Gastroesophageal sphincter (tissue), 4 donors: ENCODE data around the gene RTKN. TPM values are rescaled to one million over a fixed set of nuclear protein-coding genes. Genes with fewer than 3 reads are reported as not detected.
"Not testable (repeated sequence)": the region's sequence is repeated elsewhere in the genome, so short reads cannot be mapped to it uniquely, and the experiment has no call there.

ENCODE experiments used
- ATAC-seq: fragments of 150-250 bp; one replicate; pipeline ENCODE4 v1.9.1; 2016; ENCODE audit warnings: mild to moderate bottlenecking, moderate library complexity
- H3K27ac ChIP-seq, 4 donors: fragments of 200-600 bp; sonication (generic) in 3 of 4; 1 replicate in 3 of 4; 2 replicates in 1 of 4; pipeline ENCODE4 v1.5.1; 2016 to 2019
- H3K27me3 ChIP-seq: fragments of 200-600 bp; sonication (generic); one replicate; pipeline ENCODE4 v1.5.1; 2019
- H3K36me3 ChIP-seq, 2 donors: fragments of 200-600 bp; sonication (generic); one replicate each; pipeline ENCODE4 v1.5.1; 2019; ENCODE audit warnings: control low read depth in 1 of 2
- H3K4me1 ChIP-seq, 3 donors: fragments of 200-600 bp; sonication (generic); 1 replicate in 2 of 3; 2 replicates in 1 of 3; pipeline ENCODE4 v1.5.1; 2016 to 2019; ENCODE audit warnings: control low read depth in 2 of 3
- H3K4me3 ChIP-seq, 2 donors: fragments of 200-600 bp; sonication (generic); one replicate each; pipeline ENCODE4 v1.5.1; 2019; ENCODE audit warnings: mild to moderate bottlenecking in 1 of 2, moderate library complexity in 1 of 2
- H3K9me3 ChIP-seq, 3 donors: fragments of 200-600 bp; sonication (generic); one replicate each; pipeline ENCODE4 v1.5.1; 2017 to 2019; ENCODE audit warnings: control low read depth in 2 of 3
- EP300 ChIP-seq: sonication (generic); formaldehyde crosslinking; IDR thresholded peaks from one replicate; pipeline ENCODE4 v1.6.1; 2017; ENCODE audit warnings: antibody characterized with exemption, mild to moderate bottlenecking
- POLR2A ChIP-seq, 2 donors: fragments of 450-650 bp; IDR thresholded peaks; one replicate each; pipeline ENCODE4 v1.6.1; 2017; ENCODE audit warnings: antibody characterized with exemption in 2 of 2, mild to moderate bottlenecking in 2 of 2, moderate library complexity in 1 of 2
- POLR2AphosphoS5 ChIP-seq: sonication (generic); formaldehyde crosslinking; IDR thresholded peaks from one replicate; pipeline ENCODE4 v1.6.1; 2017; ENCODE audit warnings: antibody characterized with exemption
- WGBS, 2 donors: methylation state at CpG; one replicate each; pipeline ENCODE4 v1.1.5; 2018; ENCODE audit warnings: low coverage in 1 of 2; 5-methylcytosine and 5-hydroxymethylcytosine counted together
- total RNA-seq, 4 donors: library from RNA; depleted of rRNA; stranded (reverse); fragments of >200 nt; gene quantifications; one replicate each; pipeline ENCODE4 v1.1.0, GENCODE V29; 2016
- TF ChIP-seq, protein P1 (sequence below), 4 experiments: fragments of 200-600 bp in 2 of 4; fragments of 450-650 bp in 2 of 4; sonication (generic) in 1 of 4; IDR thresholded peaks; one replicate each; pipeline ENCODE4 v1.5.1; 2017 to 2019; ENCODE audit warnings: antibody characterized with exemption in 4 of 4, mild to moderate bottlenecking in 2 of 4, moderate library complexity in 2 of 4

Gene RTKN
- 10 to 100 TPM; 10.9 to 17.3 (median 14.0) TPM for total RNA-seq

- no peak for TF ChIP-seq EP300
- TF ChIP-seq, protein P1, sequence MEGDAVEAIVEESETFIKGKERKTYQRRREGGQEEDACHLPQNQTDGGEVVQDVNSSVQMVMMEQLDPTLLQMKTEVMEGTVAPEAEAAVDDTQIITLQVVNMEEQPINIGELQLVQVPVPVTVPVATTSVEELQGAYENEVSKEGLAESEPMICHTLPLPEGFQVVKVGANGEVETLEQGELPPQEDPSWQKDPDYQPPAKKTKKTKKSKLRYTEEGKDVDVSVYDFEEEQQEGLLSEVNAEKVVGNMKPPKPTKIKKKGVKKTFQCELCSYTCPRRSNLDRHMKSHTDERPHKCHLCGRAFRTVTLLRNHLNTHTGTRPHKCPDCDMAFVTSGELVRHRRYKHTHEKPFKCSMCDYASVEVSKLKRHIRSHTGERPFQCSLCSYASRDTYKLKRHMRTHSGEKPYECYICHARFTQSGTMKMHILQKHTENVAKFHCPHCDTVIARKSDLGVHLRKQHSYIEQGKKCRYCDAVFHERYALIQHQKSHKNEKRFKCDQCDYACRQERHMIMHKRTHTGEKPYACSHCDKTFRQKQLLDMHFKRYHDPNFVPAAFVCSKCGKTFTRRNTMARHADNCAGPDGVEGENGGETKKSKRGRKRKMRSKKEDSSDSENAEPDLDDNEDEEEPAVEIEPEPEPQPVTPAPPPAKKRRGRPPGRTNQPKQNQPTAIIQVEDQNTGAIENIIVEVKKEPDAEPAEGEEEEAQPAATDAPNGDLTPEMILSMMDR (IDR thresholded peaks at IDR 0.05): no peak
- TF ChIP-seq POLR2A (IDR thresholded peaks at IDR 0.05): no peak
- no peak for TF ChIP-seq POLR2AphosphoS5
- peaks cover 29% of the 10 kb centered on the region for H3K27me3 ChIP-seq
These were observed at the start of gene RTKN for GRCh38 chr2:74441690-74442482. Gene RTKN (minus strand): TSS chr2:74441937. CDS start chr2:74441816, 121 bp downstream.

DNA sequence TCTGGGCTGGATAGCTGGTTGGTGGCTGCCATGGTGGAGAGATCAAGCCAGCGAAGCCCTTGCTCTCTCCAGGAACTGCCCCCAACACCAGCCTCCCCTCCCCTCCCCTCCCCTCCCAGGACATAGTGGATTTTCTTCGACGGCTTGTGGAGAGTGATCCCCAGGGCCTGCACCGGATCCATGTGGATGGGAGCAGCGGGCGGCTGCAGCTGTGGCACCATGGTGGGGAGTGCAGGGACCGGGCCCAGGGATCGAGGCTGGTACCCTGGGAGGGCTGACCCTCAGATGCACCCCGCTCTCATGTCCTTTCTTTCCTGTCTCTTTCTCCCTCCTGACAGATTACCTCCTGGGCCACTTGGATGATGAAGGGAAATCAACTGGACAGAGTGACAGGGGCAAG, 48.2 kb upstream of the RTKN start:
- ATAC-seq: no peak
- no peaks in the 10 kb centered on the region for H3K9me3 ChIP-seq
- no peak for TF ChIP-seq POLR2A (IDR thresholded peaks at IDR 0.05)
- no peak for TF ChIP-seq EP300
- TF ChIP-seq, protein P1 (IDR thresholded peaks at IDR 0.05): no peak
- no peak for TF ChIP-seq POLR2AphosphoS5
- no peak overlapping the region for H3K27ac ChIP-seq
- H3K4me1 ChIP-seq: no peaks in the 10 kb centered on the region
- 88% methylated on average over 1 of the region's 9 CpGs; no CpG with 5 or more reads in 1 of the 2 donors for WGBS, 2 donors
- H3K4me3 ChIP-seq: no peak overlapping the region
- H3K27me3 ChIP-seq: no peaks in the 10 kb centered on the region
- H3K36me3 ChIP-seq: peaks cover 0 to 100% of the 10 kb centered on the region in 2 donors

More at GRCh38 chr2:74441690-74442482, at the start of gene RTKN:
- Histone ChIP-seq H3K9me3 (no peaks in the 10 kb centered on the region), H3K27ac (peak within 1 kb of the TSS; percentile 6 to 88 (median 77)), H3K36me3 (no peaks in the 10 kb centered on the region), H3K4me3 (peak within 1 kb of the TSS; percentile 48 to 49), H3K4me1 (peaks cover 0 to 54% (median 13%) of the 10 kb centered on the region in 3 donors)
- ATAC-seq: peak; percentile 10
- 19 to 28% methylated on average over 6 to 7 of the region's 75 CpGs for WGBS, 2 donors

DNA sequence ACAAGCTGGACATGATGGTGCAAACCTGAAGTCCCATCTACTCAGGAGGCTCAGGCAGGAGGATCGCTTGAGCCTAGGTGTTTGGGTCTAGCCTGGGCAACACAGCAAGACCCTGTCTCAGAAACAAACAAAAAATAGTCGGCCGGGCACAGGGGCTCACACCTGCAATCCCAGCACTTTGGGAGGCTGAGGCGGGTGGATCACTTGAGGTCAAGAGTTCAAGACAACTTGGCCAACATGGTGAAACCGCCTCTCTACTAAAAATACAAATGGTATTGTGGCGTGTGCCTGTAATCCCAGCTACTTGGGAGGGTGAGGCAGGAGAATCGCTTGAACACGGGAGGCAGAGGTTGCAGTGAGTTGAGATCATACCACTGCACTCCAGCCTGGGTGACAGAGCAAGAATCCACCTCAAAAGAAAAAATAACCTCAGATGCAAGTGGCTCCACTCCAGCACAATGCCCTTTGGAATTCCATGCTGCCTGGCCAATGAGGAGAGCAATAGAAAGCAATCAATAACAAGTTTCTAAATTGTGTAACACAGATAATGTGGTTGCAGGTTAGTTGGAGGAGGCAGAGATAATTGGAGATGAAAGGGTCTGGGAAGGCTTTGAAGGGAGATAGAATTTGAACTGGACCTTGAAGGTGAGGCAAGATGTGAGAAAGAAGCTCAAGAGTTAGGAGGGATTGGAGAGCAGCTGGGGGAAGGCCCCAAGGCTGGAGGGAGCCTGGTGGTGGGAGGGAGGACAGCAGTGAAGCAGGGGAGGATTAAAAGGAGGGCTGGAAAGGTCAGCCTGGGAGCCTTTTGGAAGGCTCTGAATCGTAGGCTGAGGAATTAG, 47.1 kb upstream of the RTKN start:
- 88 to 92% methylated on average over 5 to 6 of the region's 9 CpGs for WGBS, 2 donors
- no peak for ATAC-seq
- no peak overlapping the region for H3K27ac ChIP-seq
- peaks cover 0 to 95% of the 10 kb centered on the region in 2 donors for H3K36me3 ChIP-seq
- peaks cover 0 to 8% (median 2%) of the 10 kb centered on the region in 3 donors for H3K4me1 ChIP-seq
- H3K4me3 ChIP-seq: no peak overlapping the region
- H3K27me3 ChIP-seq: no peaks in the 10 kb centered on the region
- no peaks in the 10 kb centered on the region for H3K9me3 ChIP-seq
- TF ChIP-seq, protein P1 (IDR thresholded peaks at IDR 0.05): no peak
- TF ChIP-seq POLR2A (IDR thresholded peaks at IDR 0.05) (no peak), EP300 (no peak), POLR2AphosphoS5 (no peak)

DNA sequence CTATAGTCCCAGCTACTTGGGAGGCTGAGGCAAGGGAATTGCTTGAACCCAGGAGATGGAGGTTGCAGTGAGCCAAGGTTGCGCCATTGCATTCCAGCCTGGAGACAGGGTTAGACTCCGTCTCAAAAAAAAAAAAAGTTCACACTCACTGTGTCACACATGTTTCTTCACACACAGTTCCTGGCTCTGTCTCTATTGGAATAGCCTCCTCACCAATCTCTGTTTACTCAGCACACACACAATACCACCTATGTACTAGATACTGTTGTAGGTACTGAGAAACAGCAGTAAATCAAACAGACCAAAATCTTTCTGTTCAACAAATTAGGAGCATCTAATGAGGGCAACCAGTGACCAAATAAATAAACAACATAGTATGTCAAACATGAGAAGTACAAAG, 44.4 kb upstream of the RTKN start:
- Histone ChIP-seq H3K27ac (no peak overlapping the region), H3K9me3 (no peaks in the 10 kb centered on the region), H3K27me3 (no peaks in the 10 kb centered on the region), H3K4me3 (no peak overlapping the region), H3K4me1 (peaks cover 0 to 27% (median 16%) of the 10 kb centered on the region in 3 donors), H3K36me3 (peaks cover 0 to 73% of the 10 kb centered on the region in 2 donors)
- WGBS, 2 donors: 75 to 100% methylated on average over 1 to 2 of the region's 2 CpGs
- no peak for TF ChIP-seq POLR2AphosphoS5
- TF ChIP-seq POLR2A (IDR thresholded peaks at IDR 0.05): no peak
- TF ChIP-seq EP300: no peak
- TF ChIP-seq, protein P1 (IDR thresholded peaks at IDR 0.05): no peak
- no peak for ATAC-seq

DNA sequence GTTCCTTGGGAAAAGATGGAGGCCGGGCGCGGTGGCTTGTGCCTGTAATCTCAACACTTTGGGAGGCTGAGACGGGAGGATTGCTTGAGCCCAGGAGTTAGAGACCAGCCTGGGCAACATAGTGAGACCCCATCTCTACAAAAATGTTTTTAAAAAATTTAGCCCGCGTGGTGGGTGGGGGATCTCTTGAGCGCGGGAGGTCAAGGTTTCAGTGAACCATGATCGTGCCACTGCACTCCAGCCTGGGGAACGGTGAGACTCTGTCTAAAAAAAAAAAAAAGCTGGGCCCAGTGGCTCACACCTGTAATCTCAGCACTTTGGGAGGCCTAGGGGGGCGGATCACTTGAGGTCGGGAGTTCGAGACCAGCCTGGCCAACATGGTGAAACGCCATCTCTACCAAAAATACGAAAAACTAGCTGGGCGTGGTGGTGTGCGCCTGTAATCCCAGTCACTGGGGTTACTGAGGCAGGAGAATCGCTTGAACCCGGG, 42.0 kb upstream of the RTKN start:
- 72 to 90% methylated on average over 8 to 16 of the region's 19 CpGs for WGBS, 2 donors
- Histone ChIP-seq H3K4me3 (peak overlapping the region; percentile 57 to 90), H3K36me3 (peaks cover 0 to 73% of the 10 kb centered on the region in 2 donors), H3K4me1 (peaks cover 0 to 43% (median 19%) of the 10 kb centered on the region in 3 donors), H3K27ac (peak overlapping the region in 2 of 4 donors; percentile 87 to 88)
- ATAC-seq, H3K9me3 ChIP-seq, H3K27me3 ChIP-seq: not testable (repeated sequence)
